ENCODE data around the gene SH2D3C.

Gene SH2D3C

GRCh38 chr9:127803507-127804352 is 25.3 kb upstream of the SH2D3C start:
- H3K36me3 ChIP-seq (ENCODE audit: control insufficient read depth, insufficient read depth, low read length): peaks cover 20% of the 10 kb centered on the region
- no peaks in the 10 kb centered on the region for H3K27me3 ChIP-seq (replicated peaks; ENCODE audit: control insufficient read depth, insufficient read depth, low read length)
- no peak for TF ChIP-seq CTCF (IDR thresholded peaks at IDR 0.05; ENCODE audit: insufficient read depth, low read length, poor library complexity, severe bottlenecking)
- DNase-seq (ENCODE audit: extremely low read depth, insufficient read length): no peak
- peak overlapping the region; percentile 99 for H3K4me3 ChIP-seq (replicated peaks; ENCODE audit: low read depth, low read length)

- no peaks in the 10 kb centered on the region for H3K27me3 ChIP-seq (replicated peaks; ENCODE audit: control insufficient read depth, insufficient read depth, low read length)
- H3K4me3 ChIP-seq (replicated peaks; ENCODE audit: low read depth, low read length): peak within 1 kb of the TSS; percentile 99
- DNase-seq (ENCODE audit: extremely low read depth, insufficient read length): peak; percentile 90
- TF ChIP-seq CTCF (IDR thresholded peaks at IDR 0.05; ENCODE audit: insufficient read depth, low read length, poor library complexity, severe bottlenecking): no peak
- peaks cover 13% of the 10 kb centered on the region for H3K36me3 ChIP-seq (ENCODE audit: control insufficient read depth, insufficient read depth, low read length)
Observed at GRCh38 chr9:127802576-127803443, 24.3 kb upstream of the SH2D3C start, which contains the start of gene FPGS. TSS of gene FPGS (plus strand) at chr9:127802882. CDS start at chr9:127802925, 43 bp downstream.

- Histone ChIP-seq H3K27me3 (replicated peaks; ENCODE audit: control insufficient read depth, insufficient read depth, low read length) (no peaks in the 10 kb centered on the region), H3K4me3 (replicated peaks; ENCODE audit: low read depth, low read length) (peak overlapping the region; percentile 65), H3K36me3 (ENCODE audit: control insufficient read depth, insufficient read depth, low read length) (peaks cover 6% of the 10 kb centered on the region)
- TF ChIP-seq CTCF (IDR thresholded peaks at IDR 0.05; ENCODE audit: insufficient read depth, low read length, poor library complexity, severe bottlenecking): peak; percentile 25
- DNase-seq (ENCODE audit: extremely low read depth, insufficient read length): no peak
Observed at GRCh38 chr9:127801955-127802575, 23.6 kb upstream of the SH2D3C start.

GRCh38 chr9:127796852-127797370 is 18.4 kb upstream of the SH2D3C start:
- Histone ChIP-seq H3K4me3 (replicated peaks; ENCODE audit: low read depth, low read length) (no peak overlapping the region), H3K36me3 (ENCODE audit: control insufficient read depth, insufficient read depth, low read length) (peaks cover 2% of the 10 kb centered on the region), H3K27me3 (replicated peaks; ENCODE audit: control insufficient read depth, insufficient read depth, low read length) (no peaks in the 10 kb centered on the region)
- DNase-seq (ENCODE audit: extremely low read depth, insufficient read length): no peak
- no peak for TF ChIP-seq CTCF (IDR thresholded peaks at IDR 0.05; ENCODE audit: insufficient read depth, low read length, poor library complexity, severe bottlenecking)

GRCh38 chr9:127796225-127796813 is 17.9 kb upstream of the SH2D3C start:
- Histone ChIP-seq H3K27me3 (replicated peaks; ENCODE audit: control insufficient read depth, insufficient read depth, low read length) (no peaks in the 10 kb centered on the region), H3K36me3 (ENCODE audit: control insufficient read depth, insufficient read depth, low read length) (peaks cover 2% of the 10 kb centered on the region), H3K4me3 (replicated peaks; ENCODE audit: low read depth, low read length) (no peak overlapping the region)
- DNase-seq (ENCODE audit: extremely low read depth, insufficient read length): no peak
- TF ChIP-seq CTCF (IDR thresholded peaks at IDR 0.05; ENCODE audit: insufficient read depth, low read length, poor library complexity, severe bottlenecking): no peak
